Left lung (tissue), 10 donors: ENCODE data around the gene ADCY3. TPM values are rescaled to one million over a fixed set of nuclear protein-coding genes. Genes with fewer than 3 reads are reported as not detected.

Experiments
- ATAC-seq: fragments of 200-7000 bp; cut with Tn5 transposase; one replicate; pipeline ENCODE4 v1.9.1; 2020; ENCODE audit warnings: moderate library complexity
- DNase-seq, 4 donors: peaks; one replicate each; pipeline ENCODE4 v3.0.0-alpha.2; 2013 to 2020
- H3K27ac ChIP-seq, 2 donors: fragments of 200-600 bp; sonication (generic) in 1 of 2; one replicate each; pipeline versions ENCODE4 v1.5.0 to v1.8.0; 2020 to 2021
- H3K27me3 ChIP-seq, 2 donors: fragments of 200-600 bp; sonication (generic) in 1 of 2; one replicate each; pipeline versions ENCODE4 v1.5.0 to v1.8.0; 2020 to 2021
- H3K36me3 ChIP-seq, 2 donors: fragments of 200-600 bp; sonication (generic) in 1 of 2; one replicate each; pipeline versions ENCODE4 v1.5.0 to v1.8.0; 2020 to 2021
- H3K4me1 ChIP-seq, 2 donors: fragments of 200-600 bp; one replicate each; pipeline ENCODE4 v1.8.0; 2021
- H3K4me3 ChIP-seq, 2 donors: fragments of 200-600 bp; sonication (generic) in 1 of 2; one replicate each; pipeline versions ENCODE4 v1.5.0 to v1.8.0; 2020 to 2021; ENCODE audit warnings: mild to moderate bottlenecking in 1 of 2
- H3K9me3 ChIP-seq, 2 donors: fragments of 200-600 bp; sonication (generic) in 1 of 2; one replicate each; pipeline versions ENCODE4 v1.5.0 to v1.8.0; 2020 to 2021
- intact Hi-C, 2 donors: fragments of 100-400 bp; cut with DNase I; formaldehyde crosslinking; loops; one replicate each; pipeline versions ENCODE4 v1.11.2 to v1.14.2; 2022
- polyA plus RNA-seq, 6 donors: library from polyadenylated mRNA; unstranded; fragments of 120-200 nt; gene quantifications; one replicate each; pipeline ENCODE4 v1.2.1, GENCODE V29; 2013; ENCODE audit not compliant: insufficient read length in 6 of 6
- total RNA-seq, 2 donors: library from RNA; stranded (reverse); fragmentation: NEBNext Ultra II Directional; extraction: Animal tissue kit (Norgen Biotek cat#: 25700); gene quantifications; one replicate each; pipeline ENCODE4 v1.2.1, GENCODE V29; 2021
- TF ChIP-seq, protein P1 (sequence below), 2 donors: fragments of 200-600 bp; sonication (generic) in 1 of 2; IDR thresholded peaks; one replicate each; pipeline versions ENCODE4 v1.5.0 to v1.8.0; 2021; ENCODE audit warnings: antibody characterized with exemption in 2 of 2
- donor health status: DM: no; HTN: yes; CAD: no.
- donor health status: DM: no; HTN: no; CAD: no.

The ADCY3 gene
- total and polyA plus RNA-seq, 8 donors, result 31.4 to 50.5 (median 38.8) TPM

DNA sequence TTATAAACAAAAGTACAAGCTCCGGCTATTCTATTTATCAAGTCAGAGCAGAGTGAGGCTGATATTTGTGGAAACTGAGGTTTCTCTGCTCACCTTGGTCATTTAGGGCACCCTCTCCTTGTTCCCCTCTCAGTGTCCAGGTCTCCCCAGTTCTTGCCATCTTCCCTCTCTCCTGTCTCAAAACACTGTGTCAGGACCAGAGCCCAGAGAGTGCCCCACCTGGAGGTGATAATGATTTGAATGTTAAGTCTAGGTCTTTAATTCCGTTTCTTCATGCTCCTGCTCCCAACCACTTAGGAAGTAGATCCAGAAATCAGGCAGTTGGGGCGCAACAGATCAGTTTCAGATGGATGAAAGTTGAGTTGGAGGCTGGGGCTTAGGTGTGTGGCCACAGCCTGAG is 9.2 kb upstream of the ADCY3 start:
- ATAC-seq, result no peak
- peaks cover 10 to 12% of the 10 kb centered on the region in 2 donors for H3K4me1 ChIP-seq
- peaks cover 0 to 9% of the 10 kb centered on the region in 2 donors for H3K27me3 ChIP-seq
- H3K27ac ChIP-seq, result no peak overlapping the region
- intact Hi-C loops, result no loop called here
- TF ChIP-seq, protein P1, sequence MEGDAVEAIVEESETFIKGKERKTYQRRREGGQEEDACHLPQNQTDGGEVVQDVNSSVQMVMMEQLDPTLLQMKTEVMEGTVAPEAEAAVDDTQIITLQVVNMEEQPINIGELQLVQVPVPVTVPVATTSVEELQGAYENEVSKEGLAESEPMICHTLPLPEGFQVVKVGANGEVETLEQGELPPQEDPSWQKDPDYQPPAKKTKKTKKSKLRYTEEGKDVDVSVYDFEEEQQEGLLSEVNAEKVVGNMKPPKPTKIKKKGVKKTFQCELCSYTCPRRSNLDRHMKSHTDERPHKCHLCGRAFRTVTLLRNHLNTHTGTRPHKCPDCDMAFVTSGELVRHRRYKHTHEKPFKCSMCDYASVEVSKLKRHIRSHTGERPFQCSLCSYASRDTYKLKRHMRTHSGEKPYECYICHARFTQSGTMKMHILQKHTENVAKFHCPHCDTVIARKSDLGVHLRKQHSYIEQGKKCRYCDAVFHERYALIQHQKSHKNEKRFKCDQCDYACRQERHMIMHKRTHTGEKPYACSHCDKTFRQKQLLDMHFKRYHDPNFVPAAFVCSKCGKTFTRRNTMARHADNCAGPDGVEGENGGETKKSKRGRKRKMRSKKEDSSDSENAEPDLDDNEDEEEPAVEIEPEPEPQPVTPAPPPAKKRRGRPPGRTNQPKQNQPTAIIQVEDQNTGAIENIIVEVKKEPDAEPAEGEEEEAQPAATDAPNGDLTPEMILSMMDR (IDR thresholded peaks at IDR 0.05), result no peak
- DNase-seq, result no peak
- H3K9me3 ChIP-seq, result no peaks in the 10 kb centered on the region
- no peaks in the 10 kb centered on the region for H3K36me3 ChIP-seq
- H3K4me3 ChIP-seq, result no peak overlapping the region

DNA sequence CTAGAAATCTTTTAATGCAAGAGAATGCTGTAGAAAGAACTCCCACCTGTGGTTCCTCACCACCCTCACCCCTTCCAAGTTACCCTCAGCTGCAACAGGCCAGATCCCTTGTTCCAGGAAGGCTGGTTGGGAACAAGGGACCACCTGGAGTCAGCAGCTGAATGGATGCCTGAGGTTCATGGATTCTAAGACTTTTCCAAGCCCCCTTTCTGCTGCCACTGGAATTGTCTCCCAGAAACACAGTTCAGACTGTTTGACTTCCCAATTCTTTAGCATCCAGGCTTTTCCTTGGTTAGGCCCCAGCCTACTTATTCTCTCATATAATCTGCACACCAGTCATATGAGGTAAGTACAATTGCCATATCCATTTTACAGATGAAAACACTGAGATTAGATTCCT is 8.0 kb upstream of the ADCY3 start:
- no peak overlapping the region for H3K27ac ChIP-seq
- H3K36me3 ChIP-seq, result no peaks in the 10 kb centered on the region
- ATAC-seq (no peak), DNase-seq (no peak)
- TF ChIP-seq, protein P1 (IDR thresholded peaks at IDR 0.05), result no peak
- no peaks in the 10 kb centered on the region for H3K9me3 ChIP-seq
- H3K27me3 ChIP-seq, result peaks cover 0 to 9% of the 10 kb centered on the region in 2 donors
- H3K4me3 ChIP-seq, result no peak overlapping the region
- intact Hi-C loops, result no loop called here
- peaks cover 10 to 12% of the 10 kb centered on the region in 2 donors for H3K4me1 ChIP-seq

DNA sequence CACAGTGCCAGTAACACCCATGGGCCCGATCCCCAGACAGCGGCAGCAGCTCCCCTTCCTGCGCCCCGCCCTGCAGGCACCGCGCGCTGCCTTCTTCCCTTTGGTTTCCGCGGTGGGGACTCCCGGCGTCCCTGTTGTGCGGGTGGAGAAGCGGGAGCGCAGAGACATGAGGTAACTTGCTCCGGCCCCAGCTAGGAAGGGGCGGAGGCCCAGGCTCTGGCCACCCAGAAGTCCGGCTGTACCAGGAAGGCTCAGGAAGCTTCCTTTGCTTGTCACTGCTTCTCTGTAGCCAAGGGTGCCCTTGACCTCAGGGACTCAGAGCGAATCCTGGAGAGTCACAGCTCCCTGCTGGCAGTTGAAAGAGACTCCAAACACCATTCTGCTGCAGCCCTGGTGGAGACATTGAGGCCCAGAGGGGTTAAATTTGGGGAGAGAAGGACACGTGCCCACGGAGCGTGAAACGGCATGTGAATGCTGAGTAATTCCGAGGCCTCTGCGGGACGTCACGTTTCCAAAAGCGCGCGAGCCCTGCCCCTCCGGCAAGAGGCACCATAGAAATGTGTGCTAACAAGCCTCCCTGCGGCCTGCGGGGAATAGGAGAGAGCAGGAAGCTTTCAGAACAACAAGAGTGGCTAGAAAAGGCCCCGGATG is 6.7 kb upstream of the ADCY3 start:
- Histone ChIP-seq H3K4me1 (peaks cover 10 to 12% of the 10 kb centered on the region in 2 donors), H3K4me3 (peak overlapping the region in 1 of 2 donors; percentile 10), H3K9me3 (no peaks in the 10 kb centered on the region), H3K36me3 (no peaks in the 10 kb centered on the region), H3K27me3 (peaks cover 0 to 12% of the 10 kb centered on the region in 2 donors), H3K27ac (no peak overlapping the region)
- peak in 3 of 4 donors; percentile 39 to 83 (median 58) for DNase-seq
- TF ChIP-seq, protein P1 (IDR thresholded peaks at IDR 0.05), result no peak
- peak; percentile 82 for ATAC-seq
- intact Hi-C loops, result no loop called here

DNA sequence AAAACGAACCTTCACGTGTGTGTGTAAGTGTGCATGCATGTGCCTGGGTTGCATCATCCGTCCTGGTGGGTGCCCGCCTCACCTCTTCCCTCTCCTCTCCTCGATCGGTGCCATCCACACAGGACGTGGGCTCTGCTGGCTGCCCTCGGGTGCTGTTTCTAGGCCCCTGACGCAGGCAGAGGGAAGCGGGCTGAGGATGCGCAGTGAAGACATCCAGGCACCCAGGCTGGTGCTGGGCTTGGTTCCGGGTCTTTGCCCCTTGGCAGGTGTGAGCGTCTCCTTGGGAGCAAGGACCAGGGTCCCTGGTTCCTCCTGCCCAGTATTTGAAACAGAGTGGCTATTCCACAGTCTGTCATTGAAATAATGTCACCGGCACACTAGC is 6.2 kb upstream of the ADCY3 start:
- DNase-seq (no peak), ATAC-seq (no peak)
- Histone ChIP-seq H3K27ac (no peak overlapping the region), H3K36me3 (no peaks in the 10 kb centered on the region), H3K27me3 (peaks cover 0 to 17% of the 10 kb centered on the region in 2 donors), H3K4me1 (peaks cover 10 to 12% of the 10 kb centered on the region in 2 donors), H3K4me3 (peak overlapping the region in 1 of 2 donors; percentile 10), H3K9me3 (no peaks in the 10 kb centered on the region)
- intact Hi-C loops, result no loop called here
- TF ChIP-seq, protein P1 (IDR thresholded peaks at IDR 0.05), result no peak

DNA sequence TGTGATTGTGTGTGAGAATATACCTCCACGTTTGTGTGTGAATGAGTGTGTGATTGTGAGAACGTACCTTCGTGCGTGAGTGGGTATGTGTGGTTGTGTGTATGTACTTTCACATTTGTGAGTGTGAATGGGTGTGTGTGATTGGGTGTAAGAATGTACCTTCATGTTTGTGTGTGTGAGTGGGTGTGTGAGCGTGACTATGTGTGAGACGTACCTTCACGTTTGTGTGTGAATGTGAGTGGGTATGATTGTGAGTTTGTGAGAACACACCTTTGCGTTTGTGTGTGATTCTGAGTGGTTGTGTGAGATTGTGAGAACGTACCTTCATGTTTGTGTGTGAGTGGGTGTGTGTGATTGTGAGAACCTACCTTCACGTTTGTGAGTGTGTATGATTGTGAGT is 5.8 kb upstream of the ADCY3 start:
- TF ChIP-seq, protein P1 (IDR thresholded peaks at IDR 0.05), result no peak
- Histone ChIP-seq H3K9me3 (no peaks in the 10 kb centered on the region), H3K27me3 (peaks cover 0 to 21% of the 10 kb centered on the region in 2 donors), H3K27ac (no peak overlapping the region), H3K4me1 (peaks cover 10 to 15% of the 10 kb centered on the region in 2 donors), H3K36me3 (no peaks in the 10 kb centered on the region), H3K4me3 (no peak overlapping the region)
- no peak for ATAC-seq
- DNase-seq, result no peak
- intact Hi-C loops, result no loop called here
